CD4-positive, alpha-beta T cell treated with Interleukin-4 for 4 hours (primary cell): Measurements from ENCODE around the gene MAGI2.

Source experiments
- DNase-seq: peaks from one replicate; pipeline ENCODE4 v3.0.0-alpha.2; 2020

The MAGI2 gene

DNA sequence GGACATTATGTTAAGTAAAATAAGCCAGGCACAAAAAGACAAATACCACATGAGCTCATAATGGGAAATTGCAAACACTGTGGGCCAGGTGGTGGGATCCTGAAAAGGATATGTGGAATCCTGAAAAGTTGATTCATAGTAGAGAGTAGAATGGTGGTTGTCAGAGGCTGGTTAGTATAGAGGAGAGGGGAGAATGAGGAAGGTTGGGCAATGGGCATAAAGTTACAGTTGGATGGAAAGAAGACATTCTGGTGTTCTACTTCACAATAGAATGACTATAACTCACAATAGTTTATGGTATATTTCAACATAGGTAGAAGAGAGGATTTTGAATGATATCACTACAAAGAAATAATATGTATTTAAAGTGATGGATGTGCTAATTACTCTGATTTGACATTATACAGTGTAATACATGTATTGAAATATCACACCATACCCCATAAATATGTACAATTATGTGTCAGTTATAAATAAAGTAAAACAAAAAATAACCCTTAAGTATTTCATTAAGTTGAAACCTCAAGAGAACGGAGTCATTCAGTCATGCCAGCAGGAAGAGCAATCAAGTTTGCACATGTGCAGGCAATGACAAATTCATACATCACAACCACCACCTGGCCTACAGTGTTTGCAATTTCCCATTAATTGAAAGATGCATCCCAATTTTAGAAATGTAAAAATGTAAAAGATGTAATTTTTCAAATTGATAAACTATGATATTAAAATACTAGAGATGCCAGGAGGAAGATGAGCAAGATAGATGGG is 156.7 kb downstream of the MAGI2 start:
- no peak for DNase-seq

DNA sequence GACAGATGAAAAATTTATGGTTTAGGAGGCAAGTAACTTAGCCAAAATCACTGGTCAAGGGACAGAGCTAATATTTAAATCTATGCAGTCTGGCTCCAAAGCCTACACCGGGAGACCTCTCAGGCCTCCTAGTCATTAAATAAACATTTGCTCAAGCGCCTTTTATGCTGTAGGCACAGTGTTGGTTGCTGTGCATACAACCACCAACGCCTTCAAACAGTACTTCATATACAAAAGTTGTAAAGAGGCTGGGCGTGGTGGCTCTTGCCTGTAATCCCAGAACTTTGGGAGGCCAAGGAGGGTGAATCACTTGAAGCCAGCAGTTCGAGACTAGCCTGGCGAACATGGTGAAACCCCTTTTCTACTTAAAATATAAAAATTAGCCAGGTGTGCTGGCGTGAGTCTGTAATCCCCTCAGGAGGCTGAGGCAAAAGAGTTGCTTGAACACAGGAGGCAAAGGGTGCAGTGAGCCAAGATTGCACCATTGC is 159.8 kb downstream of the MAGI2 start:
- DNase-seq, result no peak

DNA sequence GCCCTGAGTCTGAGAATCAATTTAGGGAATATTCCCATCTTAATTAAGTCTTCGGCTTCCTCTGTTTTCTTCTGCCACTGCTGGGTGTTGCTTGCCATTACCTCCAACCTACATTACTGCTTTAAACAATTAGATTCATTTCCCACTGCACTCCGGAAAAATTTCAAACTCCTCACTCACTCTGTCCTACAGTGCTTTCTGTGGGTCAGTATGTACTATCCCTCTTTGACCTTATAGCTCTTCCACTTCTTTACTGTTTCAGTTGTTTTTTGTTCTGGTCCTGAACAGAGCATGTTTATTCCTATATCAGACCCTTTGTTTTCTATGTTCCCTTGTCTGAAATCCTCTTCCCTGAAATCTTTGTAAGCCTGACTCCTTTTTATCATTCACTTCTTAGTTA is 160.6 kb downstream of the MAGI2 start:
- no peak for DNase-seq

- DNase-seq, result no peak
Observed at GRCh38 chr7:79291498-79291865, 162.0 kb downstream of the MAGI2 start.

DNA sequence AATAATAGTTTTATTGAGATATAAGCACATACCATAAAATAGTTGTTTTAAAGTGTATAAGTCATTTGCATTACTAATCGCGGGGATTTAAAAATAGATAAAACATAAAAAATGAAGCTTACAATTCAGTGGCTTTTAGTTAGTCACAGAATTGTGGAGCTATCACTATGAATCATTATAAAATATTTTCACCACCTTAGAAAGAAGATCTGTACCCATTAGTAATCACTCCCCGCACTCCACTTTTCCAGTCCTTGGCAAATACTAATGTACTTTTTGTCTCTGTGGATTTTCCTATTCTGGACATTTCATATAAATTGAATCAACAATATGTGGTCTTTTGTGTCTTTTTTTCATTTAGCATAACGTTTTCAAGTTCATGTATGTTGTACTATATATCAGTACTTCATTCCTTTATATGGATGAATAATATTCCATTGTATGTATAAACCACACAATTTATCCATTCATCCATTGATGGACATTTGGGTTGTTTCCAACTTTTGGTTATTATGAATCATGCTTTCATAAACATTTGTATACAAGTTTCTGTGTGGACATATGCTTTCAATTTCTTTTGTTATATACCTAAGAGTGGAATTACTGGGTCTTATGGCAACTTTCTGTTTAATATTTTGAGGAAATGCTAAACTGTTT is 162.5 kb downstream of the MAGI2 start:
- no peak for DNase-seq

- no peak for DNase-seq
Observed at GRCh38 chr7:79290398-79290797, 163.1 kb downstream of the MAGI2 start.

GRCh38 chr7:79288655-79289054 is 164.8 kb downstream of the MAGI2 start:
- DNase-seq, result no peak

- DNase-seq, result no peak
Observed at GRCh38 chr7:79287981-79288380, 165.5 kb downstream of the MAGI2 start.

GRCh38 chr7:79286181-79286580 is 167.3 kb downstream of the MAGI2 start:
- no peak for DNase-seq

- DNase-seq, result no peak
Observed at GRCh38 chr7:79285756-79286155, 167.7 kb downstream of the MAGI2 start.

- no peak for DNase-seq
Observed at GRCh38 chr7:79284211-79284610, 169.3 kb downstream of the MAGI2 start.

GRCh38 chr7:79282882-79283602 is 170.4 kb downstream of the MAGI2 start:
- DNase-seq, result no peak

- DNase-seq, result no peak
Observed at GRCh38 chr7:79282070-79282694, 171.3 kb downstream of the MAGI2 start.

DNA sequence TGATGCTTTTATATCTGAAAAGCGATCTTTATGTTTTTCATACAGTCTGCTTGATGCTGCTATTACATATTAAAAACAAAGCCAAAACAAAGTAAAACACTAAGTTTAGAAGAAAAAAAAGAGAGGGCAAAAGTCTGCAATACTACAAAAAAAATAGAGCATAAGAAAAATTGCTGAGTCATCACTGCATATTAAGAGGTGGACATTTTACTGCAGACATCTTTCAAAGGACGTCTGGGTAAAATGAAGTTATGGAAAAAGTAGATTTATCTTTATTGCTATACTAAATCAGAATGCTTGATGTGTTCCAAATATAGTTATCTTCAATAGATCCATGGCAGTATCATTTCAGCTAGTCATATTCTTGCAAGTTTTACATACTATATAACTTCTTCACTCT is 172.0 kb downstream of the MAGI2 start:
- DNase-seq, result no peak

DNA sequence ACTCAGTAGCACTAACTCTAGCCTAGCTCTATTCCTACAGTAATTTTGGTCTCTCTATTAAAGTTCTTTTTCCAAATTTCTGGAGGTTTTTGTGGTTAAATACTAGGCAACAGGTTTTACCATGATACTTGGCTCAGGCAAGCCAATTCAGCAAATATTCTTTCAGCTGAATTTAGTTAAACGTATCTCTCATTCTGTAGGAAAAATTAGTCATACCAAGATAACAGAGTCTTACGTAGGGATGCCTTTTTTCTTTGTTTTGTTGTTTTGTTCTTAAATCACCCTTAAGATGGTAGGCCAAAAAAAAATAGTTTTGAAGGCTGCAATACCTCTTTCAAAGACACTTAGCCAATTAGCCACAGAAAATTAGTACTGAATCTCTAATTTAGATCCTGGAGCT is 180.5 kb downstream of the MAGI2 start:
- no peak for DNase-seq

DNA sequence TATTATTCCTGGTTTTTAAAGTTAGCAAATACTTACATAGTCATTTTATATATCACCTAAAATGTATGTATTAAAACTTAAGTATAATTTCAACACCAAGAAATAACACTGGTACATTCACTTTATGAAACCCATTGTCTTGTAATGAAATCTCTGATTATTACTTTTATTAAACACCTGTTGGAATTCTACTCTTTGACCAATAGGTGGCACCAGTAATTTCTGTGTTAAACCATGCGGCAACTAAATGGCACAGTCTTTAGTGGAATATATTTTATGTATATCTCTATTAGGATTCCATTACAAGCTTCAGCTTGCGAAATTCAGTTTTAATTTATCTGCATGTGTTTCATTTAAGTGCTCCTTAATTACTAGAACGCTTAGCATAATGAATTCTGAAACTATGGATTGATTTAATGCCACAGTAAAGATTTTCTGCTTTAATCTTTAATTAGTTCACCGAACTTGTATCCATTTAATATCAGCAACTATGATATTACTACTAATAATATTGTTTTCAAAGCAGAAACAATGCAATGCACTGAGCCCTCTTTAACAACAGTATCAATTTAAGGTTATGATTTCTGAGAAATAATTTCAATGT is 181.3 kb downstream of the MAGI2 start:
- DNase-seq, result peak; percentile 2

DNA sequence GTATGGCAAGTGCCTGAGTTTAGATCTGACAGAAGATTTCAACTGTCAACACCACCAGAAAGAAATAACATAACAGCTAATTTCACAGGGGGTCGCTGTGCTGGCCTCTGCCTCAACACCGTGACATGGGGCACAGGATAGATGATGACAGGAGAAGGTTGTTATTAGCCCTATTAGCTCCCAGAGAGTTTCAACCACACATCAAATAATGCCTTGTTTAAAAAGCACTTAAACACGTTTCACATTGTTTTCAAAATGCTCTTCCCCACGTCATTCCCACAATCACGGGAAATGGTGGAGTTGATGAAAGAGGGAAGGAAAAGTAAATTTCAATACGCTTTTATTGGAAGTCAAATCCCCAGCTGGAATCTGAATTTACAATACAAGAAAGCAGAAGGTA is 184.7 kb downstream of the MAGI2 start:
- DNase-seq, result no peak

GRCh38 chr7:79258826-79259225 is 194.6 kb downstream of the MAGI2 start:
- DNase-seq, result no peak

- no peak for DNase-seq
Observed at GRCh38 chr7:79257959-79258358, 195.5 kb downstream of the MAGI2 start.

- no peak for DNase-seq
Observed at GRCh38 chr7:79245623-79246249, 207.7 kb downstream of the MAGI2 start.

GRCh38 chr7:79244482-79244881 is 209.0 kb downstream of the MAGI2 start:
- no peak for DNase-seq

DNA sequence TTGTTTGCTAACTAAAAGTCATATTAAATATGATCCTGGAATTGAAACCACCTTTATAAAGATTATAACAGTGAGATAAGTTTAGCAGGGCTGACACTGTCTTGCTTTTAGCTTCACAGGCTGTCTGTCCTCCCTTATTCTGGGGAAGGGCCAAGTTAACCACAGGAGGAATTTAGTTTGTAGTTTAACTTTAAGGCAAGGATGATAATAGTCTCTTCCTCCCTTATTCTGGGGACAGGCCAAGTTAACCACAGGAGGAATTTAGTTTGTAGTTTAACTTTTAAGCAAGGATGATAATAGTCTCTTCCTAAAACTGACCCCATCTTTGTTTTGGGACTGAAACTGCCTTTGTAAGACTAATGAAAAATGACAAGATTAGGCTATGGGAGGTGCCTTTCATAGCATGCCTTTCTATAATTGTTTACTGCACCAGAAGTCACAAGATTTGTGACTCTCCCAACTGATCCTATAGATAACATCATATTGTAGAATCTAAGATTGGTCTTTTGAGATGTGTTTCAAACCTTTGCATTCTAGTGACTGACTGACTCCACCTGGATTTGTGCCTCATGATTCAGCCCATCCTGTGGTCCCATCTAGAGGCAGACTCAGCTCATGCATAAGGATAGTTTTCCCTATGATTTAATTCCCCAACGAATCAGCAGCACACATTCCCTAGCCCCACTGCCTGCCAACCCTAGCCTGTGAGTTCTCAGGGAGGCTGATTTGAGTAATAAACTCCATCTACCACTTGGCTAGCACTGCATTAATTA is 212.0 kb downstream of the MAGI2 start:
- DNase-seq, result no peak
